Gastrocnemius medialis (tissue), 4 donors: ENCODE measurements around the gene CST3.

Experiments
- CTCF ChIP-seq, 5 experiments: fragments of 450-650 bp in 3 of 5; fragments of 200-600 bp in 2 of 5; sonication (generic) in 2 of 5; IDR thresholded peaks in 4 of 5; conservative IDR thresholded peaks in 1 of 5; 1 replicate in 4 of 5; 2 replicates in 1 of 5; pipeline ENCODE4 v1.5.1; 2016 to 2019; ENCODE audit warnings: antibody characterized with exemption in 5 of 5, mild to moderate bottlenecking in 3 of 5, moderate library complexity in 3 of 5
- POLR2A ChIP-seq, 2 donors: fragments of 450-650 bp; IDR thresholded peaks; one replicate each; pipeline ENCODE4 v1.6.1; 2017; ENCODE audit warnings: antibody characterized with exemption in 2 of 2, mild to moderate bottlenecking in 2 of 2, moderate library complexity in 2 of 2

- TF ChIP-seq CTCF (IDR thresholded peaks at IDR 0.05 in 4 of 5, conservative IDR thresholded peaks at IDR 0.05 in 1 of 5) (no peak), POLR2A (IDR thresholded peaks at IDR 0.05) (no peak)
Measured at GRCh38 chr20:23651117-23651516, 13.4 kb upstream of the CST3 start.
